WTC11 (cell line): ENCODE data around the gene KRT14. TPM values are rescaled to one million over a fixed set of nuclear protein-coding genes. Genes with fewer than 3 reads are reported as not detected.
"Not testable (repeated sequence)": the region's sequence is repeated elsewhere in the genome, so short reads cannot be mapped to it uniquely, and the experiment has no call there.

Source experiments
- ATAC-seq: fragments of 200-7000 bp; cut with Tn5 transposase; 2 replicates; pipeline ENCODE4 v1.10.0; 2021; ENCODE audit warnings: mild to moderate bottlenecking, moderate library complexity
- CTCF ChIA-PET: fragments of 300-600 bp; sonication (Branson Sonifier 250); formaldehyde crosslinking; loops from one replicate; lab custom pipeline; 2021; ENCODE audit warnings: antibody characterized with exemption; lab: Charles Lee
- POLR2A ChIA-PET: fragments of 350-600 bp; sonication (Branson Sonifier 250); formaldehyde crosslinking; loops from one replicate; lab custom pipeline; 2021; ENCODE audit warnings: antibody characterized with exemption; lab: Charles Lee
- DNase-seq: peaks from one replicate; pipeline ENCODE4 v3.0.0; 2021; ENCODE audit warnings: low spot score
- H3K27ac Mint-ChIP-seq: 2 replicates; pipeline ENCODE4 v1.8.0; 2021; ENCODE audit warnings: mixed read lengths
- H3K27me3 Mint-ChIP-seq: 2 replicates; pipeline ENCODE4 v1.8.0; 2021; ENCODE audit warnings: low read depth, mild to moderate bottlenecking, moderate library complexity, mixed read lengths
- H3K36me3 Mint-ChIP-seq: 2 replicates; pipeline ENCODE4 v1.8.0; 2021; ENCODE audit warnings: mixed read lengths
- H3K4me1 Mint-ChIP-seq: 2 replicates; pipeline ENCODE4 v1.8.0; 2022; ENCODE audit warnings: mixed read lengths
- H3K4me3 Mint-ChIP-seq: 2 replicates; pipeline ENCODE4 v1.8.0; 2021; ENCODE audit warnings: mild to moderate bottlenecking, moderate library complexity, mixed read lengths
- H3K9me3 Mint-ChIP-seq: 2 replicates; pipeline ENCODE4 v1.8.0; 2021; ENCODE audit warnings: mixed read lengths
- CREM ChIP-seq: sonication (generic); formaldehyde crosslinking; IDR thresholded peaks from 2 replicates; pipeline ENCODE4 v1.8.1; 2022; ENCODE audit warnings: mild to moderate bottlenecking, missing genetic modification reagents, moderate library complexity
- CTCF ChIP-seq: fragments of 200-600 bp; IDR thresholded peaks from 2 replicates; pipeline ENCODE4 v1.8.0; 2022; ENCODE audit warnings: antibody characterized with exemption
- ERG ChIP-seq: fragments of 250-450 bp; sonication (Bioruptor Pico); IDR thresholded peaks from 2 replicates; pipeline ENCODE4 v1.8.0; 2021; ENCODE audit warnings: mild to moderate bottlenecking
- ESRRA ChIP-seq: sonication (generic); formaldehyde crosslinking; IDR thresholded peaks from 2 replicates; pipeline ENCODE4 v1.8.1; 2022; ENCODE audit warnings: mild to moderate bottlenecking, missing genetic modification reagents, borderline replicate concordance
- FOXJ3 ChIP-seq: sonication (generic); formaldehyde crosslinking; IDR thresholded peaks from 2 replicates; pipeline ENCODE4 v1.9.0; 2021; ENCODE audit warnings: missing genetic modification reagents, mild to moderate bottlenecking, borderline replicate concordance
- FOXK1 ChIP-seq: sonication (generic); formaldehyde crosslinking; IDR thresholded peaks from 2 replicates; pipeline ENCODE4 v1.8.0; 2022; ENCODE audit warnings: mild to moderate bottlenecking, moderate library complexity, missing genetic modification reagents
- HMGA2 ChIP-seq: fragments of 250-450 bp; sonication (Bioruptor Pico); IDR thresholded peaks from 2 replicates; pipeline ENCODE4 v1.4.0; 2021; ENCODE audit warnings: mild to moderate bottlenecking, moderate library complexity
- IRF1 ChIP-seq: sonication (generic); formaldehyde crosslinking; IDR thresholded peaks from 2 replicates; pipeline ENCODE4 v1.8.0; 2023; ENCODE audit warnings: missing genetic modification reagents
- JAZF1 ChIP-seq: fragments of 250-450 bp; sonication (Bioruptor Pico); IDR thresholded peaks from 2 replicates; pipeline ENCODE4 v1.9.0; 2021; ENCODE audit warnings: moderate library complexity, mild to moderate bottlenecking, inconsistent platforms
- JUN ChIP-seq: sonication (generic); formaldehyde crosslinking; IDR thresholded peaks from 2 replicates; pipeline ENCODE4 v1.8.0; 2023; ENCODE audit warnings: mild to moderate bottlenecking, missing genetic modification reagents
- NFE2L1 ChIP-seq: sonication (generic); formaldehyde crosslinking; IDR thresholded peaks from 2 replicates; pipeline ENCODE4 v1.8.1; 2023; ENCODE audit warnings: missing genetic modification reagents
- NR2C2 ChIP-seq: sonication (generic); formaldehyde crosslinking; IDR thresholded peaks from 2 replicates; pipeline ENCODE4 v1.8.0; 2022; ENCODE audit warnings: mild to moderate bottlenecking, missing genetic modification reagents
- PRDM15 ChIP-seq: sonication (generic); formaldehyde crosslinking; IDR thresholded peaks from 2 replicates; pipeline ENCODE4 v1.8.0; 2022; ENCODE audit warnings: missing genetic modification reagents
- PREB ChIP-seq: sonication (generic); formaldehyde crosslinking; IDR thresholded peaks from 2 replicates; pipeline ENCODE4 v1.8.1; 2022; ENCODE audit warnings: mild to moderate bottlenecking, missing genetic modification reagents, moderate library complexity, borderline replicate concordance
- PRRX2 ChIP-seq: fragments of 250-450 bp; sonication (Bioruptor Pico); IDR thresholded peaks from 2 replicates; pipeline ENCODE4 v1.8.0; 2021; ENCODE audit warnings: mild to moderate bottlenecking
- RELA ChIP-seq: sonication (generic); formaldehyde crosslinking; IDR thresholded peaks from 2 replicates; pipeline ENCODE4 v1.8.1; 2022; ENCODE audit warnings: missing genetic modification reagents, mild to moderate bottlenecking, borderline replicate concordance
- RORB ChIP-seq: fragments of 250-450 bp; sonication (Bioruptor Pico); IDR thresholded peaks from 2 replicates; pipeline ENCODE4 v1.9.0; 2021; ENCODE audit warnings: mild to moderate bottlenecking
- SOX15 ChIP-seq: fragments of 250-450 bp; sonication (Bioruptor Pico); IDR thresholded peaks from 2 replicates; pipeline ENCODE4 v1.9.0; 2021; ENCODE audit warnings: mild to moderate bottlenecking
- USF2 ChIP-seq: sonication (generic); formaldehyde crosslinking; IDR thresholded peaks from 2 replicates; pipeline ENCODE4 v1.8.1; 2023; ENCODE audit warnings: mild to moderate bottlenecking, missing genetic modification reagents, moderate library complexity
- total RNA-seq: library from RNA; stranded (reverse); gene quantifications from 3 replicates; pipeline ENCODE4 v1.2.3, GENCODE V29; 2021

KRT14 gene
- total RNA-seq, 1 experiment from 2014 or later: not detected

GRCh38 chr17:41610965-41611640 lies 24.4 kb upstream of the KRT14 start:
- ChIA-PET POLR2A (no interaction called here), CTCF (interaction anchor here (1.2 to 2.7 kb wide), 8 partner anchors 9 to 62 kb away, joined by 3 to 23 read pairs (median 14); no protein-coding TSS in a partner anchor)
- peaks cover 3% of the 10 kb centered on the region; the same call in 1 of the 2 replicates for H3K27me3 Mint-ChIP-seq
- 0 out of 2 replicates have a peak, but pooled peaks cover 4% of the 10 kb centered on the region for H3K4me1 Mint-ChIP-seq
- no peak for ATAC-seq
- no peak for TF ChIP-seq PRRX2
- TF ChIP-seq USF2 (CRISPR knock-in tag): no peak
- no peak for TF ChIP-seq RELA (CRISPR knock-in tag)
- no peak for TF ChIP-seq NR2C2 (CRISPR knock-in tag)
- TF ChIP-seq RORB (CRISPR knock-in tag): no peak
- TF ChIP-seq ESRRA: no peak
- no peak for TF ChIP-seq IRF1 (CRISPR knock-in tag)
- no peak for TF ChIP-seq FOXK1 (CRISPR knock-in tag)
- TF ChIP-seq FOXJ3 (CRISPR knock-in tag): no peak
- TF ChIP-seq, all 79 proteins: peak for 0
- no peak for DNase-seq
- H3K9me3 Mint-ChIP-seq: peaks cover 17% of the 10 kb centered on the region
- no peak overlapping the region for H3K27ac Mint-ChIP-seq
- H3K4me3 Mint-ChIP-seq: no peak overlapping the region
- peaks cover 12% of the 10 kb centered on the region for H3K36me3 Mint-ChIP-seq

- H3K27me3 Mint-ChIP-seq, H3K4me1 Mint-ChIP-seq, H3K27ac Mint-ChIP-seq, POLR2A ChIA-PET, H3K4me3 Mint-ChIP-seq: not testable (repeated sequence)
- DNase-seq (peak; percentile 79), ATAC-seq (peak; percentile 83)
- Mint-ChIP-seq H3K36me3 (peaks cover 12% of the 10 kb centered on the region), H3K9me3 (peaks cover 20% of the 10 kb centered on the region)
- CTCF ChIA-PET: interaction anchor here (0.6 to 2.7 kb wide), 19 partner anchors 9 to 1081 kb away, joined by 3 to 23 read pairs (median 5); partner anchors contain the start of gene KRT19
Observed at GRCh38 chr17:41610061-41610517, 23.4 kb upstream of the KRT14 start.

GRCh38 chr17:41606930-41607329 lies 20.2 kb upstream of the KRT14 start:
- H3K4me3 Mint-ChIP-seq, H3K27me3 Mint-ChIP-seq, H3K4me1 Mint-ChIP-seq, DNase-seq, ATAC-seq, H3K27ac Mint-ChIP-seq, POLR2A ChIA-PET: not testable (repeated sequence)
- Mint-ChIP-seq H3K9me3 (peaks cover 20% of the 10 kb centered on the region), H3K36me3 (peaks cover 12% of the 10 kb centered on the region)
- CTCF ChIA-PET: interaction anchor here (1.8 to 1.9 kb wide), 2 partner anchors 41 to 59 kb away, joined by 6 to 8 read pairs; no protein-coding TSS in a partner anchor

- CTCF ChIA-PET: interaction anchor here (0.7 to 2.3 kb wide), 6 partner anchors 23 to 185 kb away, joined by 3 to 11 read pairs (median 8); no protein-coding TSS in a partner anchor
- Mint-ChIP-seq H3K4me1 (0 out of 2 replicates have a peak, but pooled peaks cover 3% of the 10 kb centered on the region), H3K9me3 (peaks cover 18% of the 10 kb centered on the region), H3K27ac (no peak overlapping the region), H3K27me3 (peaks cover 8% of the 10 kb centered on the region; the same call in 1 of the 2 replicates), H3K36me3 (peaks cover 10% of the 10 kb centered on the region), H3K4me3 (no peak overlapping the region)
- ATAC-seq (no peak), DNase-seq (no peak)
- POLR2A ChIA-PET: interaction anchor here (0.7 kb wide), 1 partner anchor 70 kb away, joined by 3 read pairs; no protein-coding TSS in a partner anchor
- TF ChIP-seq JAZF1 (CRISPR knock-in tag) (no peak), ERG (CRISPR knock-in tag) (no peak), NFE2L1 (CRISPR knock-in tag) (no peak), HMGA2 (CRISPR knock-in tag) (no peak), PREB (CRISPR knock-in tag) (no peak), JUN (CRISPR knock-in tag) (no peak), SOX15 (CRISPR knock-in tag) (no peak), PRDM15 (CRISPR knock-in tag) (no peak), CTCF (no peak), CREM (CRISPR knock-in tag) (no peak)
Observed at GRCh38 chr17:41602524-41602923, 15.8 kb upstream of the KRT14 start.
